Endodermal cell (in vitro differentiated cells): ENCODE data around the gene NRG2. TPM values are rescaled to one million over a fixed set of nuclear protein-coding genes. Genes with fewer than 3 reads are reported as not detected.

Source experiments
- DNase-seq: peaks from one replicate; pipeline ENCODE4 v3.0.0-alpha.2; 2017
- H3K27ac ChIP-seq: 2 replicates; pipeline ENCODE4 v1.5.1; 2013; ENCODE audit warnings: mild to moderate bottlenecking, low read depth, low read length, moderate library complexity
- H3K27me3 ChIP-seq: 2 replicates; pipeline ENCODE4 v1.6.1; 2013; ENCODE audit warnings: mild to moderate bottlenecking, low read length, moderate library complexity; ENCODE audit not compliant: insufficient read depth, control insufficient read depth, poor library complexity, severe bottlenecking
- H3K36me3 ChIP-seq: 2 replicates; pipeline ENCODE4 v1.7.0; 2013; ENCODE audit warnings: mild to moderate bottlenecking, low read length, moderate library complexity; ENCODE audit not compliant: control insufficient read depth, insufficient read depth
- H3K4me1 ChIP-seq: one replicate; pipeline ENCODE4 v1.7.0; 2013; ENCODE audit warnings: low read length; ENCODE audit not compliant: control insufficient read depth, insufficient read depth
- H3K4me3 ChIP-seq: 2 replicates; pipeline ENCODE4 v1.5.1; 2013; ENCODE audit warnings: mild to moderate bottlenecking, low read length, moderate library complexity
- H3K9ac ChIP-seq: 2 replicates; pipeline ENCODE4 v1.6.1; 2013; ENCODE audit warnings: mild to moderate bottlenecking, low read length, moderate library complexity; ENCODE audit not compliant: poor library complexity, severe bottlenecking; ENCODE audit errors: extremely low read depth
- H3K9me3 ChIP-seq: 2 replicates; pipeline ENCODE4 v1.6.1; 2013; ENCODE audit warnings: mild to moderate bottlenecking, low read length, moderate library complexity; ENCODE audit not compliant: control insufficient read depth
- H3K27ac Mint-ChIP-seq: 2 replicates; pipeline ENCODE4 v1.8.0; 2020; ENCODE audit warnings: mixed read lengths
- H3K27me3 Mint-ChIP-seq: 2 replicates; pipeline ENCODE4 v1.8.0; 2021; ENCODE audit warnings: mild to moderate bottlenecking, mixed read lengths; ENCODE audit not compliant: insufficient read depth
- H3K36me3 Mint-ChIP-seq: 2 replicates; pipeline ENCODE4 v1.8.0; 2020; ENCODE audit warnings: low read depth, mixed read lengths
- H3K4me1 Mint-ChIP-seq: 2 replicates; pipeline ENCODE4 v1.8.0; 2020; ENCODE audit warnings: mixed read lengths
- H3K4me3 Mint-ChIP-seq: 2 replicates; pipeline ENCODE4 v1.8.0; 2020; ENCODE audit warnings: mild to moderate bottlenecking, moderate library complexity, mixed read lengths
- H3K9me3 Mint-ChIP-seq: 2 replicates; pipeline ENCODE4 v1.8.0; 2020; ENCODE audit warnings: mild to moderate bottlenecking, mixed read lengths
- CTCF ChIP-seq: fragments of 200-600 bp; sonication (generic); conservative IDR thresholded peaks from 2 replicates; pipeline ENCODE4 v1.5.0; 2021; ENCODE audit warnings: antibody characterized with exemption, mild to moderate bottlenecking
- WGBS, 2 experiments: methylation state at CpG; one replicate each; pipeline versions ENCODE4 v1.1.5 to v1.1.7; 2013; ENCODE audit warnings: missing lambda C conversion rate in 2 of 2, mixed read lengths in 1 of 2; ENCODE audit not compliant: insufficient coverage in 1 of 2, insufficient read length in 1 of 2; 5-methylcytosine and 5-hydroxymethylcytosine counted together
- total RNA-seq, 2 donors: library from RNA; stranded (reverse); fragmentation: NEBNext Ultra II Directional in 1 of 2; extraction: Animal tissue kit (Norgen Biotek cat#: 25700) in 1 of 2; gene quantifications; 2 replicates in 1 of 2; 3 replicates in 1 of 2; pipeline ENCODE4 v1.2.1, GENCODE V29; 2021

NRG2 gene
- total RNA-seq, 2 donors from 2014 or later: 10.8 to 12.5 TPM

DNA sequence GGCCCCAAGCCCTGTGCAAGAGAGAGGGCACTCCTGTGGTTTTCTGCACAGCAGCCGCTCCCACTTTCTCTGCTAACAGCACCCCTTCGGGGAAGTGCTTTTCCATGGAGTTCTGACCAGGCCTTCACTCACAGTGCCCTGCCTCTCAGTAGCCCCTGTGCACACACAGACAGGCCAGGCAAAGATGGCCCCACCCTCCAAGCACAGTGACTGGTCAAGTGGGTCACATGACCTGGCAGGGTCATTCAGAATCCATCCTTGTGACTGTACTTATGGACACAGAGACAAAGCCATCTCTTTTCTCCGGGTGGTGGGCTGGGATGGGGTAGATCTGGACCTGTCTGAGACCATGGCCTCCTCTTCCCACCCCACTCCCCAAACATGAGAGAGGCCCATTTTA lies 165.0 kb downstream of the NRG2 start:
- no peak overlapping the region for H3K9ac ChIP-seq

GRCh38 chr5:139877129-139877597 lies 165.9 kb downstream of the NRG2 start:
- no peak overlapping the region for H3K4me3 Mint-ChIP-seq
- TF ChIP-seq CTCF: no peak
- DNase-seq: no peak
- H3K27me3 ChIP-seq: no peaks in the 10 kb centered on the region
- H3K27ac Mint-ChIP-seq: no peak overlapping the region
- H3K4me3 ChIP-seq: no peak overlapping the region
- peaks cover 8% of the 10 kb centered on the region for H3K36me3 Mint-ChIP-seq
- no peaks in the 10 kb centered on the region for H3K36me3 ChIP-seq
- no peak overlapping the region for H3K27ac ChIP-seq
- peaks cover 14% of the 10 kb centered on the region for H3K27me3 Mint-ChIP-seq
- peaks cover 6% of the 10 kb centered on the region for H3K9me3 ChIP-seq
- H3K4me1 ChIP-seq: no peaks in the 10 kb centered on the region
- no peak overlapping the region for H3K9ac ChIP-seq
- peaks cover 4% of the 10 kb centered on the region for H3K9me3 Mint-ChIP-seq
- WGBS, 2 experiments: 89% methylated on average over 3 to 6 of the region's 6 CpGs
- no peaks in the 10 kb centered on the region for H3K4me1 Mint-ChIP-seq

More for the DNA sequence above, 165.0 kb downstream of the NRG2 start:
- no peak overlapping the region for H3K4me3 Mint-ChIP-seq
- 90 to 95% methylated on average over 2 to 3 of the region's 3 CpGs for WGBS, 2 experiments
- H3K27ac Mint-ChIP-seq: no peak overlapping the region
- peaks cover 4% of the 10 kb centered on the region for H3K9me3 Mint-ChIP-seq
- DNase-seq: no peak
- Histone ChIP-seq H3K27me3 (no peaks in the 10 kb centered on the region), H3K9me3 (peaks cover 6% of the 10 kb centered on the region), H3K4me1 (no peaks in the 10 kb centered on the region), H3K27ac (no peak overlapping the region), H3K4me3 (no peak overlapping the region), H3K36me3 (no peaks in the 10 kb centered on the region)
- no peaks in the 10 kb centered on the region for H3K4me1 Mint-ChIP-seq
- H3K36me3 Mint-ChIP-seq: peaks cover 8% of the 10 kb centered on the region
- H3K27me3 Mint-ChIP-seq: peaks cover 11% of the 10 kb centered on the region
- no peak for TF ChIP-seq CTCF

- H3K9me3 Mint-ChIP-seq: peaks cover 4% of the 10 kb centered on the region
- H3K27ac ChIP-seq: no peak overlapping the region
- no peaks in the 10 kb centered on the region for H3K27me3 ChIP-seq
- no peaks in the 10 kb centered on the region for H3K4me1 ChIP-seq
- no peak overlapping the region for H3K9ac ChIP-seq
- H3K4me3 ChIP-seq: no peak overlapping the region
- WGBS, 2 experiments: 64 to 74% methylated on average over 2 of the region's 2 CpGs
- DNase-seq: no peak
- H3K36me3 Mint-ChIP-seq: peaks cover 8% of the 10 kb centered on the region
- no peak overlapping the region for H3K4me3 Mint-ChIP-seq
- H3K9me3 ChIP-seq: peaks cover 6% of the 10 kb centered on the region
- H3K4me1 Mint-ChIP-seq: no peaks in the 10 kb centered on the region
- H3K36me3 ChIP-seq: no peaks in the 10 kb centered on the region
- H3K27me3 Mint-ChIP-seq: peaks cover 19% of the 10 kb centered on the region
- no peak overlapping the region for H3K27ac Mint-ChIP-seq
- TF ChIP-seq CTCF: no peak
Observed at GRCh38 chr5:139875957-139876356, 167.1 kb downstream of the NRG2 start.
